Astrocyte of the spinal cord (primary cell): ENCODE measurements around the gene SMPD3.

ENCODE experiments used
- DNase-seq: peaks from one replicate; pipeline ENCODE4 v3.0.0; 2011; ENCODE audit warnings: low read depth, low spot score
- H3K4me3 ChIP-seq: 2 replicates; pipeline ENCODE4 v1.5.1; 2011; ENCODE audit warnings: low read depth, mild to moderate bottlenecking, low read length, moderate library complexity
- in situ Hi-C: cut with HindIII; loops from 2 replicates; pipeline ENCODE4 v1.10.0; 2017; ENCODE audit warnings: low sequenced_read_pairs
- TF ChIP-seq, protein P1 (sequence below): IDR thresholded peaks from 2 replicates; pipeline ENCODE4 v1.5.1; 2012; ENCODE audit warnings: low read depth, mild to moderate bottlenecking, low read length, inconsistent platforms

The SMPD3 gene

GRCh38 chr16:68366062-68366461, 82.2 kb downstream of the SMPD3 start:
- TF ChIP-seq, protein P1, sequence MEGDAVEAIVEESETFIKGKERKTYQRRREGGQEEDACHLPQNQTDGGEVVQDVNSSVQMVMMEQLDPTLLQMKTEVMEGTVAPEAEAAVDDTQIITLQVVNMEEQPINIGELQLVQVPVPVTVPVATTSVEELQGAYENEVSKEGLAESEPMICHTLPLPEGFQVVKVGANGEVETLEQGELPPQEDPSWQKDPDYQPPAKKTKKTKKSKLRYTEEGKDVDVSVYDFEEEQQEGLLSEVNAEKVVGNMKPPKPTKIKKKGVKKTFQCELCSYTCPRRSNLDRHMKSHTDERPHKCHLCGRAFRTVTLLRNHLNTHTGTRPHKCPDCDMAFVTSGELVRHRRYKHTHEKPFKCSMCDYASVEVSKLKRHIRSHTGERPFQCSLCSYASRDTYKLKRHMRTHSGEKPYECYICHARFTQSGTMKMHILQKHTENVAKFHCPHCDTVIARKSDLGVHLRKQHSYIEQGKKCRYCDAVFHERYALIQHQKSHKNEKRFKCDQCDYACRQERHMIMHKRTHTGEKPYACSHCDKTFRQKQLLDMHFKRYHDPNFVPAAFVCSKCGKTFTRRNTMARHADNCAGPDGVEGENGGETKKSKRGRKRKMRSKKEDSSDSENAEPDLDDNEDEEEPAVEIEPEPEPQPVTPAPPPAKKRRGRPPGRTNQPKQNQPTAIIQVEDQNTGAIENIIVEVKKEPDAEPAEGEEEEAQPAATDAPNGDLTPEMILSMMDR = no peak
- in situ Hi-C loops = no loop called here
- DNase-seq = no peak
- H3K4me3 ChIP-seq = no peak overlapping the region

DNA sequence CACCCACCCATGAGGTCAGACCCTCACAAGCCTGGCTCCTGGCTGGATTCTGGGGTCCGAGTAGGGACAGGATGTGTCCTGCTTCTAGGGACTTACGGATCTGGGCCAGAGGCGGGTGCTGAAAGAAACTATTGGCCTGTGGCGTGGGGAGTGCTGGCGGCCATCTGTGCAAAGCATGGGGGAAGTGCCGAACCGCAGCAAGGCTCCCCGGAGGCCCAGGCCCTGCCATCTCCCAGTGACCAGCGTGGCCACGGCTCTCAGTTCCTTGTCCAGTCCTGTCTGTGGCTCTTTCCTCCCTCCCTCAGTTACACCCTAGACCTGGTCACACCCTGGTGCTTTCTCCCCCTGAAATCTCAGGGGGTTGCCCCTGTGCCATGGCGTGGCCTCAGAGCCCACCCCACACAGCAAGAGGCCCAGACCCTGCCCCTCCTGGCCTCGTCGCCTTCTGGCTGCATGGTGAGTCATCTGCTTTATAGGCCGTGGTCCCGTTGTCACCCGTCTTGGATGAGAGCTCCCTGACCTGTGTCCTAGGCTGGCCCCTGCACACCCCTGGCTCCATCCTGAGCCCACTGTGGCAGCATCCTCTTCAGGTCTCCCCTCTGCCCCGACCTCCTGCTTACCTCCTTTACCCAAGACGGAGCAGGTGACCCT, 83.0 kb downstream of the SMPD3 start:
- TF ChIP-seq, protein P1 = no peak
- in situ Hi-C loops = no loop called here
- DNase-seq = no peak
- no peak overlapping the region for H3K4me3 ChIP-seq

- TF ChIP-seq, protein P1 = peak; percentile 19
- in situ Hi-C loops = no loop called here
- DNase-seq = no peak
- H3K4me3 ChIP-seq = no peak overlapping the region
Measured at GRCh38 chr16:68364561-68364998, 83.7 kb downstream of the SMPD3 start.

DNA sequence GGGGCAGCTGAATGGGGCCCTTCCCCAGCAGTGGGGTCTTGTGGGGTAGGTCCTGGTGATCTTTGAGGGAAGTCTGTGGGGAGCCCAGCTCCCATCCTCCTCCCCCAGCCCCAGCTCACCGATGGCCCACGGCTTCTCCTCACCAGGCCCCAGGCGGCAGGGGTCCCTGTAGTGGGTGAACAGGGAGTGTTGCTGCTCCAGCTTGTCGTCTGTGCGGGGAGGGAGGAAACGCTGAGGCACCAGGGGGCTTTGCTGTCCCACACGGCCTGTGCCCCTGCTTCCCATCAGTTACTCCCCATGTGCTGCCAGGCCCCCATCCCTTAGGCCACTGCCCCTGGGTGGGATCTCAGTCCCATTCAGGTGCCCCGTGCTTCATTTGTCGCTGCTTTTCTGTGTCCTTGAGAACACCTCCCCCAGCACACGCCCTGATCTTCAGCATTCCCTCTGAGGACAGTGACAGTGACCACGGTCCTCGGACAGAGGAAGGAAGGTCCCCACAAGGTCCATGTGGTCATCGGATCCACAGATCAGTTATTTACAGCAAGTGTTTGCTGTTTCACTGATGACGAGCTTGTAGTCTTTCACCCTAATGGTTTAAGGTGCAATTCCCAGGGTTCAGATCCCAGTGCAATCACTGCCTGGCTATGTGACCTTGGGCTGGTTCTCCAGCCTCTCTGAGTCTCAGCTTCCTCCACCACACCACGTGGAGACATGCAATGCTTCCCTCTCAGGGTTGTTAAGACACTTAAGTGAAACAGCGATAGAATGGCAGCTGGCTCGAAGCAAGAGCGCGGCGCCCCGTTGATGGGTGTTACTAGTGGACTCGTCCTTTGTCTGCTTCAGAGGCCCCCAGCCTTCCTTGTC, 84.4 kb downstream of the SMPD3 start:
- no peak for DNase-seq
- no peak overlapping the region for H3K4me3 ChIP-seq
- TF ChIP-seq, protein P1 = no peak
- in situ Hi-C loops = no loop called here

- in situ Hi-C loops = no loop called here
- no peak overlapping the region for H3K4me3 ChIP-seq
- TF ChIP-seq, protein P1 = no peak
- DNase-seq = no peak
Measured at GRCh38 chr16:68362947-68363657, 85.2 kb downstream of the SMPD3 start.

DNA sequence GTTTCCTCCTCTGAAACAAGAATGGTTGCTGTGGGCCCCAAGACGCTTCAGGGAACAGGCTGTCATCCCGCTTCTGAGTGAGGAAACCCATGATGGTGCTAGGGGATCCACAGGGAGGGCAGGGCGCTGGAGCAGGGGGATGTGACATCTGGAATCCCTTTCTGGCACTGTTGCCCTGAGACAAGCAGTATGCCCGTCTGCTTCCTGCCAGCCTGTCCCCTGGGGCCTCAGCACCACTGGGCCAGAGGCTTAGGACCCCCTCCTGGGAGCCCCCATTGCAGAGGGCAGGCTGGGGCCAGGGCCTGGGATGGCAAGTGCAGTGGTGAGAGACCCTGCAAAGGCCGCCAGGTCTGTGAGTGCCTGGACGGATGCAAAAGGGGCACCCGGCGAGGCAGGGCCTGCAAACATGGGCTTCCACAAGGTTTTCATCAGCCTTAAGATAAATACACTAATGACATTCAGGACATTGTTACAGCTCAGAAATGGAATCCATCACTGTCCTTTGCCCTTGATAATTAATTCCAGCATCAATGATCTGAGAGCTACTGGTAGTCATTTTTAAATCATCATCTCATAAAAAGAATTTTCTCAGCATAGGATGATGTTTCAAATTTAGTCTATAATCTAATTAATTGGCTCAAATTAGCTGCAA, 85.9 kb downstream of the SMPD3 start:
- TF ChIP-seq, protein P1 = no peak
- H3K4me3 ChIP-seq = no peak overlapping the region
- no peak for DNase-seq
- in situ Hi-C loops = no loop called here
